ENCODE results near the gene TRPT1.

DNA sequence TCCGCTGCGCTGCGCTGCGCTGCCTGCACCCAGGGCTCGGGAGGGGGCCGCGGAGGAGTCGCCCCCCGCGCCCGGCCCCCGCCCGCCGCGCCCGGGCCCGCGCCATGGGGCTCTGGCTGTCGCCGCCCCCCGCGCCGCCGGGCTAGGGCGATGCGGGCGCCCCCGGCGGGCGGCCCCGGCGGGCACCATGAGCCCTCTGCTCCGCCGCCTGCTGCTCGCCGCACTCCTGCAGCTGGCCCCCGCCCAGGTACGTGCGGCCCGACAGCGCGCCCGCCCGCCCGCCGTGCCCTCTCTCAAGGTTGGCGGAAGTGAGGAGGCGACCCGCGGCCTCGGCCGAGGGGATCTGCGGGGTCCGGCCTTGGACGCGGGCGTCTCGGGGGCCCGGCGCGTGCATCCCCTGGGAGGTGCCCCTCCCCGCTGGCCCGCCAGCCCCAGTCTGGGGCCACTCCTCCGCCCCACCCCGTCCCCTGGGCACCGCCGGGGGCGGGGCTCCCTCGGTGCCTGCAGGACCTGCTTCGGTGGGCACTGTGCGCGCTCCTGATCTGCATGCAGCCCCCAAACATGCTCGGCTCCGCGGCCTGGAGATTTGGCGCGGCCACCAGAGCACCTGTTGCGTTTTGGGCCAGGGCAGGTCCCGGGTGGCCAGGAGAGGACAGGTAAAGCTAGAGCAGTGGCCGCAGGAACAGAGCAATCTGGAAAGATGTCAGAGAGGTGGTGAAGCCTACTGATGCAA, 8.8 kb upstream of the TRPT1 start:
- TF ChIP-seq, protein P1, sequence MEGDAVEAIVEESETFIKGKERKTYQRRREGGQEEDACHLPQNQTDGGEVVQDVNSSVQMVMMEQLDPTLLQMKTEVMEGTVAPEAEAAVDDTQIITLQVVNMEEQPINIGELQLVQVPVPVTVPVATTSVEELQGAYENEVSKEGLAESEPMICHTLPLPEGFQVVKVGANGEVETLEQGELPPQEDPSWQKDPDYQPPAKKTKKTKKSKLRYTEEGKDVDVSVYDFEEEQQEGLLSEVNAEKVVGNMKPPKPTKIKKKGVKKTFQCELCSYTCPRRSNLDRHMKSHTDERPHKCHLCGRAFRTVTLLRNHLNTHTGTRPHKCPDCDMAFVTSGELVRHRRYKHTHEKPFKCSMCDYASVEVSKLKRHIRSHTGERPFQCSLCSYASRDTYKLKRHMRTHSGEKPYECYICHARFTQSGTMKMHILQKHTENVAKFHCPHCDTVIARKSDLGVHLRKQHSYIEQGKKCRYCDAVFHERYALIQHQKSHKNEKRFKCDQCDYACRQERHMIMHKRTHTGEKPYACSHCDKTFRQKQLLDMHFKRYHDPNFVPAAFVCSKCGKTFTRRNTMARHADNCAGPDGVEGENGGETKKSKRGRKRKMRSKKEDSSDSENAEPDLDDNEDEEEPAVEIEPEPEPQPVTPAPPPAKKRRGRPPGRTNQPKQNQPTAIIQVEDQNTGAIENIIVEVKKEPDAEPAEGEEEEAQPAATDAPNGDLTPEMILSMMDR (IDR thresholded peaks at IDR 0.05), result no peak
- TF ChIP-seq POLR2AphosphoS5 (IDR thresholded peaks at IDR 0.05), result no peak

Data from suprapubic skin (tissue), 3 donors.